HL-60/S4 (cell line): ENCODE data around the gene RMP24.

Source experiments
- in situ Hi-C: fragments of 300-500 bp; cut with MboI; formaldehyde crosslinking; loops from 2 replicates; pipeline ENCODE4 v1.14.3; 2022; ENCODE audit warnings: low sequenced_read_pairs

Gene RMP24

GRCh38 chr18:36024241-36024640 is 51.8 kb downstream of the RMP24 start:
- in situ Hi-C loops, result loop anchor here (10.0 kb wide), 1 partner anchor 261 kb away; no protein-coding TSS in a partner anchor

DNA sequence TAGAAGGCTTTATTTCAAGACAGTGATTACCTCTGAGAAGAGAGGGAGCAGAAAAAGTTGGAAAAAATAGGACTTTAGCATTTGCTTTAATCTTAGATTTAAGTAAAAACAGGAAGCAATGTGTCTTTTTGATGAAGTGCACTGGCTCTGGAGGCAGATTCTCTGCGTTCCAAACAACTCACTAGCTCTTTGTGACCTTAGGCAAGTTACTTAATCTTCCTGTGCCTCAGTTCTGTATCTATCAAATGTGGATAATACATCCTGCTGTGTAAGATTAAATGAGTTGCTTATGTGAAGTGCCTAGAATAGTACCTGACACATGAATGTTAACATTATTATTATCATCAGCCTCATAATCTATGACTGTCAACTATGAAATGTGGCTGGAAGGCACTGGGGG is 52.5 kb downstream of the RMP24 start:
- in situ Hi-C loops, result loop anchor here (10.0 kb wide), 1 partner anchor 260 kb away; no protein-coding TSS in a partner anchor

DNA sequence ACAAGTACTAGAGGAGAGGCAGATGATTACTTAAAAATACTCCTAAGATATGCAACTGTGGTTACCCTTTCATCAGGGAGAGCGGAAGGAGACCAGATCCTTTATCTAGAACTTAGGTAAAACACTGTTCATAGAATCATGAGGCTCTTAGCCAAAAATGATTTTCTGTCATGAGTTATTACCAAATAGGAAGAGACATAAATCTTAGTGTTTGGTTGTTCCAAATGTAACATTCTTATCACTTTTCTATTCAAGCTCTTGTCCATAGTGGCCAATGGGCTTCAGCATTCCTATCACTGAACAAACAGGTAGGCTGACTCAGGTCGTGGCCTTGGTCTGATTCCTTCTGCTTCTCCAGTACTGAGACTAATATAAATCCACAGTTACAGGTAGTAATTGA is 56.4 kb downstream of the RMP24 start:
- in situ Hi-C loops, result loop anchor here (10.0 kb wide), 1 partner anchor 256 kb away; no protein-coding TSS in a partner anchor
